Measurements from ENCODE around the gene FARS2.

DNA sequence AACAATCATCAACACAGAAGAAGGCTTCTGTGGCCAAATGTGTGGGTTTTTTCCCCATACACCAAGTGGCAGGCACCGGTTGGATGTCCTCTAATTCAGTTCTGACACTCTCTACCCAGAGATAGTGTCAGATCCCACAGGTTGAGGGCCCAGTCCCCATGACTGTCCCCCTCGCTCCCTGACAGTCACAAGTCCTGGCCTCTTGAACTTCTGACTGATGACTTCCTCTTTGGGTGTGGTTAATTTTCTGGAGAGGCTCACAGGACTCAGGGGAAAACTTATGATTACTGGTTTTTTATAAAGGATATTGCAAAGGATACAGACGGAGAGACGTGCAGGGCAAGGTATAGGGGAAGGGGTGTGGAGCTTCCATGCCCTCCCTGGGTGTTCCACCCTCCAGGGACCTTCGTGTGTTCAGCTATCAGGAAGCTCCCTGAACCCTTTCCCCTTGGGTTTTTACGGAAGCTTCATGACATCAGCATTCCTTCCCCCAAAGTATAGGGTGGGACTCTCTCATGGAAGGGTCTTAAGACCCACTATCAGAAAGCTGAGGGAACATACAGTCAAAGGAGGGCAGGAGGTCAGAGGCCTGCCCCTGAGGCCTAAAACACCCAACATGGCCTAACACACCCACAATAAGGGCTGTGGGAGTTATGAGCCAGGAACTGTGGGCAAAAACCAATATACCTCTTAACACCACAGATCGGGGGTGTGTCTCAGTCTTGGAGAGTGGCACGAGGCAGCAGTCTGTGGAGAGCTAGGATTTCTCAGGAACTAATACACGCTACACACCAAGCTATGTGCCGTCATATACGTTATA is 33.3 kb downstream of the FARS2 start:
- no peak for TF ChIP-seq JUN (CRISPR knock-in tag; IDR thresholded peaks at IDR 0.05)
- TF ChIP-seq ZNF737 (CRISPR knock-in tag; IDR thresholded peaks at IDR 0.05; ENCODE audit: borderline replicate concordance) = no peak
- no peak for TF ChIP-seq UBTF (CRISPR knock-in tag; IDR thresholded peaks at IDR 0.05)
- TF ChIP-seq ZNF792 (CRISPR knock-in tag; IDR thresholded peaks at IDR 0.05) = no peak
- TF ChIP-seq, protein P1, sequence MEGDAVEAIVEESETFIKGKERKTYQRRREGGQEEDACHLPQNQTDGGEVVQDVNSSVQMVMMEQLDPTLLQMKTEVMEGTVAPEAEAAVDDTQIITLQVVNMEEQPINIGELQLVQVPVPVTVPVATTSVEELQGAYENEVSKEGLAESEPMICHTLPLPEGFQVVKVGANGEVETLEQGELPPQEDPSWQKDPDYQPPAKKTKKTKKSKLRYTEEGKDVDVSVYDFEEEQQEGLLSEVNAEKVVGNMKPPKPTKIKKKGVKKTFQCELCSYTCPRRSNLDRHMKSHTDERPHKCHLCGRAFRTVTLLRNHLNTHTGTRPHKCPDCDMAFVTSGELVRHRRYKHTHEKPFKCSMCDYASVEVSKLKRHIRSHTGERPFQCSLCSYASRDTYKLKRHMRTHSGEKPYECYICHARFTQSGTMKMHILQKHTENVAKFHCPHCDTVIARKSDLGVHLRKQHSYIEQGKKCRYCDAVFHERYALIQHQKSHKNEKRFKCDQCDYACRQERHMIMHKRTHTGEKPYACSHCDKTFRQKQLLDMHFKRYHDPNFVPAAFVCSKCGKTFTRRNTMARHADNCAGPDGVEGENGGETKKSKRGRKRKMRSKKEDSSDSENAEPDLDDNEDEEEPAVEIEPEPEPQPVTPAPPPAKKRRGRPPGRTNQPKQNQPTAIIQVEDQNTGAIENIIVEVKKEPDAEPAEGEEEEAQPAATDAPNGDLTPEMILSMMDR (CRISPR knock-in tag; IDR thresholded peaks at IDR 0.05) = no peak

All from HepG2 (cell line).